Measurements from ENCODE around the gene CCR6. TPM values are rescaled to one million over a fixed set of nuclear protein-coding genes. Genes with fewer than 3 reads are reported as not detected.

CCR6 gene
- total and polyA plus RNA-seq, 2 donors (not counting 1 experiment from before 2014, with no cell fraction given) = not detected

DNA sequence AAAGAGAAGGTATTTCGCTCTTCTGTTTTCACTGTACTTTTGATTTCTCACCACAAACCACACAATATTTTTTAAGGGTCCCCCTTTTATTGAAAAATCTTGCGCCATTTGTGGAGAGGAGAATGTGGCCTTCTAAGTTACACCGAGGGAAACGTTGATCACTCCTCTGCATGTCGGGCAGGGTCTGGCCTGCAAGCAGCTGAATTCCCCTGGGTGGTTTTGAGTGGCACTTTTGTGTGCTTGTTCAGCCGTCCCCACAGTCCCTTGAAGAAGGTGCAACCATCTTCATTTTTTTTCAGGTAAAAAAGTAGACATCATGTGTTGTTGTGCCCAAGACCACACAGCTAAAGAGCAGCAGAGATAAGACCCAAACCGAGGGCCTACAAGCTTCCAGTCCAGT is 28.8 kb downstream of the CCR6 start:
- TF ChIP-seq, protein P1, sequence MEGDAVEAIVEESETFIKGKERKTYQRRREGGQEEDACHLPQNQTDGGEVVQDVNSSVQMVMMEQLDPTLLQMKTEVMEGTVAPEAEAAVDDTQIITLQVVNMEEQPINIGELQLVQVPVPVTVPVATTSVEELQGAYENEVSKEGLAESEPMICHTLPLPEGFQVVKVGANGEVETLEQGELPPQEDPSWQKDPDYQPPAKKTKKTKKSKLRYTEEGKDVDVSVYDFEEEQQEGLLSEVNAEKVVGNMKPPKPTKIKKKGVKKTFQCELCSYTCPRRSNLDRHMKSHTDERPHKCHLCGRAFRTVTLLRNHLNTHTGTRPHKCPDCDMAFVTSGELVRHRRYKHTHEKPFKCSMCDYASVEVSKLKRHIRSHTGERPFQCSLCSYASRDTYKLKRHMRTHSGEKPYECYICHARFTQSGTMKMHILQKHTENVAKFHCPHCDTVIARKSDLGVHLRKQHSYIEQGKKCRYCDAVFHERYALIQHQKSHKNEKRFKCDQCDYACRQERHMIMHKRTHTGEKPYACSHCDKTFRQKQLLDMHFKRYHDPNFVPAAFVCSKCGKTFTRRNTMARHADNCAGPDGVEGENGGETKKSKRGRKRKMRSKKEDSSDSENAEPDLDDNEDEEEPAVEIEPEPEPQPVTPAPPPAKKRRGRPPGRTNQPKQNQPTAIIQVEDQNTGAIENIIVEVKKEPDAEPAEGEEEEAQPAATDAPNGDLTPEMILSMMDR (conservative IDR thresholded peaks at IDR 0.05 in 1 of 2, IDR thresholded peaks at IDR 0.05 in 1 of 2; ENCODE audit: low read depth in 1 of 2, low read length in 2 of 2) = no peak
- TF ChIP-seq EZH2 (IDR thresholded peaks at IDR 0.05; ENCODE audit: low read length, missing control alignments) = no peak
- H3K27ac ChIP-seq (ENCODE audit: insufficient read depth, low read length) = no peak overlapping the region
- DNase-seq (ENCODE audit: low read depth in 2 of 2) = no peak

DNA sequence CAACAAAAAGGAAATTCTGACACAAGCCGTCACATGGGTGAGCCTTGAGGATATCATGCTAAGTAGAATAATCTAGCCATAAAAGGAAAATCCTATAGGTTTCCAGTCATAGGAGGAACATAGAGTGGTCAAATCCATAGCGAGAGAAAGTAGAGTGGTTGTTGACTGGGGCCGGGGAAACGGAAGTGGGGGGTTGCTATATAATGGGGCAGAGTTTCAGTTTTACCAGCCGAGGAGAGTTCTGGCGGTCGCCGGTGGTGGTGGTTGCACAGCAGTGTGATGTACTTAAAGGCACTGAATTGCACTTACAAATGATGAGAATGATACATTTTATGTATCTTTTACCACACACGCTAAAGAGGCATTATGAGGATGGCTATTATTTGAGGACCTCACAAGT is 30.0 kb downstream of the CCR6 start:
- H3K79me2 ChIP-seq (ENCODE audit: control insufficient read depth, insufficient read depth, low read length) = no peaks in the 10 kb centered on the region
- no peak overlapping the region for H3K4me3 ChIP-seq (replicated peaks in 1 of 4; ENCODE audit: control extremely low read depth in 1 of 4, insufficient read depth in 1 of 4, low read depth in 3 of 4, low read length in 4 of 4)
- no peak overlapping the region for H2AFZ ChIP-seq (ENCODE audit: low read length)
- no peak overlapping the region for H3K4me2 ChIP-seq (ENCODE audit: extremely low read depth, insufficient read depth, low read length)
- H3K27me3 ChIP-seq (ENCODE audit: control insufficient read depth, insufficient read depth, low read length) = no peaks in the 10 kb centered on the region
- DNase-seq (ENCODE audit: low read depth in 2 of 2) = no peak
- no peak overlapping the region for H3K27ac ChIP-seq (ENCODE audit: insufficient read depth, low read length)
- no peak overlapping the region for H3K9ac ChIP-seq (ENCODE audit: insufficient read depth, low read length)
- TF ChIP-seq, protein P1 (conservative IDR thresholded peaks at IDR 0.05 in 1 of 2, IDR thresholded peaks at IDR 0.05 in 1 of 2; ENCODE audit: low read depth in 1 of 2, low read length in 2 of 2) = no peak
- no peak for TF ChIP-seq EZH2 (IDR thresholded peaks at IDR 0.05; ENCODE audit: low read length, missing control alignments)
- H3K4me1 ChIP-seq (ENCODE audit: control insufficient read depth, extremely low read depth, insufficient read depth, low read length) = no peaks in the 10 kb centered on the region
- no peaks in the 10 kb centered on the region for H3K9me3 ChIP-seq (ENCODE audit: control insufficient read depth, insufficient read depth, low read depth, low read length)
- no peaks in the 10 kb centered on the region for H3K36me3 ChIP-seq (ENCODE audit: control insufficient read depth, insufficient read depth, low read length)
- no peaks in the 10 kb centered on the region for H4K20me1 ChIP-seq (ENCODE audit: control insufficient read depth, extremely low read depth, insufficient read depth, low read length)

More for the DNA sequence above, 28.8 kb downstream of the CCR6 start:
- Histone ChIP-seq H3K9ac (ENCODE audit: insufficient read depth, low read length) (no peak overlapping the region), H4K20me1 (ENCODE audit: control insufficient read depth, extremely low read depth, insufficient read depth, low read length) (no peaks in the 10 kb centered on the region), H3K4me3 (replicated peaks in 1 of 4; ENCODE audit: control extremely low read depth in 1 of 4, insufficient read depth in 1 of 4, low read depth in 3 of 4, low read length in 4 of 4) (no peak overlapping the region), H3K9me3 (ENCODE audit: control insufficient read depth, insufficient read depth, low read depth, low read length) (no peaks in the 10 kb centered on the region), H3K27me3 (ENCODE audit: control insufficient read depth, insufficient read depth, low read length) (no peaks in the 10 kb centered on the region), H2AFZ (ENCODE audit: low read length) (no peak overlapping the region), H3K4me2 (ENCODE audit: extremely low read depth, insufficient read depth, low read length) (no peak overlapping the region), H3K79me2 (ENCODE audit: control insufficient read depth, insufficient read depth, low read length) (no peaks in the 10 kb centered on the region), H3K36me3 (ENCODE audit: control insufficient read depth, insufficient read depth, low read length) (no peaks in the 10 kb centered on the region), H3K4me1 (ENCODE audit: control insufficient read depth, extremely low read depth, insufficient read depth, low read length) (no peaks in the 10 kb centered on the region)

DNA sequence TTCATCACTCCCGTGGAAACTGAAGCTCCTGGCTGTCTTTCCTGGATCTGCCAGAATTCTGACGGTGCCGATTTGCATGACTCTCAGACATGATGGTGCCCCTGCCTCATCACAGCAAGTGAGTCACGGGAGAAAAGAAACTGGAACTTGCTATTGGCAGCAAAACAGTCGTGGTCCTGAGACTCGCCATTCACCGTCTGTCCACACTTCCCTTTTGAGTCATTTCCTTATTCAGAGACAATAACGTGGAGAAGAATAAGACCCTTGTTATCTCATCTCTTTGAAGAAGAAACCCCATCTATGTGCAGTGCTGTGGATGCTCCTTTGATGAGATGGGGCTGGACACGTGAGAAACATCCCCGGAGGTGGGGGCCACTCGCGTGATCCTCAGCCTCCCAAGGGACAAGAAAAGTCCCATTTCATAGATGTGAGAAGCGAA is 30.6 kb downstream of the CCR6 start:
- Histone ChIP-seq H3K9ac (ENCODE audit: insufficient read depth, low read length) (no peak overlapping the region), H2AFZ (ENCODE audit: low read length) (no peak overlapping the region), H3K79me2 (ENCODE audit: control insufficient read depth, insufficient read depth, low read length) (no peaks in the 10 kb centered on the region), H3K36me3 (ENCODE audit: control insufficient read depth, insufficient read depth, low read length) (no peaks in the 10 kb centered on the region), H3K27me3 (ENCODE audit: control insufficient read depth, insufficient read depth, low read length) (no peaks in the 10 kb centered on the region), H3K4me2 (ENCODE audit: extremely low read depth, insufficient read depth, low read length) (peak overlapping the region; percentile 1), H3K9me3 (ENCODE audit: control insufficient read depth, insufficient read depth, low read depth, low read length) (no peaks in the 10 kb centered on the region), H3K4me3 (replicated peaks in 1 of 4; ENCODE audit: control extremely low read depth in 1 of 4, insufficient read depth in 1 of 4, low read depth in 3 of 4, low read length in 4 of 4) (no peak overlapping the region), H4K20me1 (ENCODE audit: control insufficient read depth, extremely low read depth, insufficient read depth, low read length) (no peaks in the 10 kb centered on the region), H3K27ac (ENCODE audit: insufficient read depth, low read length) (no peak overlapping the region), H3K4me1 (ENCODE audit: control insufficient read depth, extremely low read depth, insufficient read depth, low read length) (no peaks in the 10 kb centered on the region)
- peak in 1 of 2 donors; percentile 75 for DNase-seq (ENCODE audit: low read depth in 2 of 2)
- no peak for TF ChIP-seq EZH2 (IDR thresholded peaks at IDR 0.05; ENCODE audit: low read length, missing control alignments)
- TF ChIP-seq, protein P1 (conservative IDR thresholded peaks at IDR 0.05 in 1 of 2, IDR thresholded peaks at IDR 0.05 in 1 of 2; ENCODE audit: low read depth in 1 of 2, low read length in 2 of 2) = no peak
